WTC11 (cell line): ENCODE results near the gene CAMK2B. TPM values are rescaled to one million over a fixed set of nuclear protein-coding genes. Genes with fewer than 3 reads are reported as not detected.

ENCODE experiments used
- AR ChIP-seq: fragments of 250-450 bp; sonication (Bioruptor Pico); IDR thresholded peaks from 2 replicates; pipeline ENCODE4 v1.9.0; 2021; ENCODE audit warnings: mild to moderate bottlenecking
- ATF6 ChIP-seq: sonication (generic); formaldehyde crosslinking; IDR thresholded peaks from 2 replicates; pipeline ENCODE4 v1.8.1; 2023; ENCODE audit warnings: mild to moderate bottlenecking, missing genetic modification reagents
- ETV6 ChIP-seq: sonication (generic); formaldehyde crosslinking; IDR thresholded peaks from 2 replicates; pipeline ENCODE4 v1.8.1; 2022; ENCODE audit warnings: mild to moderate bottlenecking, missing genetic modification reagents
- HMGXB4 ChIP-seq: sonication (generic); formaldehyde crosslinking; IDR thresholded peaks from 2 replicates; pipeline ENCODE4 v1.8.1; 2023; ENCODE audit warnings: mild to moderate bottlenecking, moderate library complexity, missing genetic modification reagents
- JUN ChIP-seq: sonication (generic); formaldehyde crosslinking; IDR thresholded peaks from 2 replicates; pipeline ENCODE4 v1.8.0; 2023; ENCODE audit warnings: mild to moderate bottlenecking, missing genetic modification reagents
- OVOL2 ChIP-seq: fragments of 250-450 bp; sonication (Bioruptor Pico); IDR thresholded peaks from 2 replicates; pipeline ENCODE4 v1.9.0; 2021; ENCODE audit warnings: mild to moderate bottlenecking, borderline replicate concordance
- PREB ChIP-seq: sonication (generic); formaldehyde crosslinking; IDR thresholded peaks from 2 replicates; pipeline ENCODE4 v1.8.1; 2022; ENCODE audit warnings: mild to moderate bottlenecking, missing genetic modification reagents, moderate library complexity, borderline replicate concordance
- STAT6 ChIP-seq: sonication (generic); formaldehyde crosslinking; conservative IDR thresholded peaks from 2 replicates; pipeline ENCODE4 v1.8.1; 2023; ENCODE audit warnings: mild to moderate bottlenecking, low read depth, missing genetic modification reagents, moderate library complexity
- TCF7 ChIP-seq: sonication (generic); formaldehyde crosslinking; IDR thresholded peaks from 2 replicates; pipeline ENCODE4 v1.8.0; 2022; ENCODE audit warnings: mild to moderate bottlenecking, low read depth, missing genetic modification reagents, moderate library complexity
- ZBTB43 ChIP-seq: sonication (generic); formaldehyde crosslinking; IDR thresholded peaks from 2 replicates; pipeline ENCODE4 v1.8.1; 2023; ENCODE audit warnings: mild to moderate bottlenecking, missing genetic modification reagents
- ZMAT4 ChIP-seq: fragments of 250-450 bp; sonication (Bioruptor Pico); IDR thresholded peaks from 2 replicates; pipeline ENCODE4 v1.9.0; 2021; ENCODE audit warnings: mild to moderate bottlenecking
- ZNF532 ChIP-seq: fragments of 250-450 bp; sonication (Bioruptor Pico); IDR thresholded peaks from 2 replicates; pipeline ENCODE4 v1.9.0; 2021; ENCODE audit warnings: mild to moderate bottlenecking, borderline replicate concordance
- total RNA-seq: library from RNA; stranded (reverse); gene quantifications from 3 replicates; pipeline ENCODE4 v1.2.3, GENCODE V29; 2021

CAMK2B gene
- total RNA-seq, 1 experiment from 2014 or later, result 0.44 TPM

GRCh38 chr7:44367475-44368043, 42.2 kb upstream of the CAMK2B start (continued):
- TF ChIP-seq ZMAT4 (no peak), STAT6 (CRISPR knock-in tag) (no peak), AR (CRISPR knock-in tag) (no peak), JUN (no peak), HMGXB4 (CRISPR knock-in tag) (no peak), ZNF532 (CRISPR knock-in tag) (no peak), OVOL2 (CRISPR knock-in tag) (no peak), ETV6 (CRISPR knock-in tag) (no peak), ATF6 (CRISPR knock-in tag) (no peak), TCF7 (CRISPR knock-in tag) (no peak), ZBTB43 (CRISPR knock-in tag) (no peak), PREB (no peak)
